Caki2 (cell line): ENCODE results near the gene FLT4. TPM values are rescaled to one million over a fixed set of nuclear protein-coding genes. Genes with fewer than 3 reads are reported as not detected.
"Not testable (repeated sequence)": the region's sequence is repeated elsewhere in the genome, so short reads cannot be mapped to it uniquely, and the experiment has no call there.

Source experiments
- DNase-seq: peaks from one replicate; pipeline ENCODE4 v3.0.0-alpha.2; 2015; ENCODE audit warnings: low read depth
- in situ Hi-C: cut with HindIII; loops from 2 replicates; pipeline ENCODE4 v1.10.0; 2016; ENCODE audit warnings: low sequenced_read_pairs, low pct_unique_long_range_greater_than_20kb, mixed read lengths
- total RNA-seq: library from RNA; depleted of rRNA; stranded (reverse); fragments of >200 nt; shearing (Covaris generic); gene quantifications from 2 replicates; pipeline ENCODE4 v1.2.3, GENCODE V29; 2014; ENCODE audit warnings: low replicate concordance; rRNA removed

The FLT4 gene
- total RNA-seq: 2.3 TPM in 1 of 2 replicates, not detected in the other

DNA sequence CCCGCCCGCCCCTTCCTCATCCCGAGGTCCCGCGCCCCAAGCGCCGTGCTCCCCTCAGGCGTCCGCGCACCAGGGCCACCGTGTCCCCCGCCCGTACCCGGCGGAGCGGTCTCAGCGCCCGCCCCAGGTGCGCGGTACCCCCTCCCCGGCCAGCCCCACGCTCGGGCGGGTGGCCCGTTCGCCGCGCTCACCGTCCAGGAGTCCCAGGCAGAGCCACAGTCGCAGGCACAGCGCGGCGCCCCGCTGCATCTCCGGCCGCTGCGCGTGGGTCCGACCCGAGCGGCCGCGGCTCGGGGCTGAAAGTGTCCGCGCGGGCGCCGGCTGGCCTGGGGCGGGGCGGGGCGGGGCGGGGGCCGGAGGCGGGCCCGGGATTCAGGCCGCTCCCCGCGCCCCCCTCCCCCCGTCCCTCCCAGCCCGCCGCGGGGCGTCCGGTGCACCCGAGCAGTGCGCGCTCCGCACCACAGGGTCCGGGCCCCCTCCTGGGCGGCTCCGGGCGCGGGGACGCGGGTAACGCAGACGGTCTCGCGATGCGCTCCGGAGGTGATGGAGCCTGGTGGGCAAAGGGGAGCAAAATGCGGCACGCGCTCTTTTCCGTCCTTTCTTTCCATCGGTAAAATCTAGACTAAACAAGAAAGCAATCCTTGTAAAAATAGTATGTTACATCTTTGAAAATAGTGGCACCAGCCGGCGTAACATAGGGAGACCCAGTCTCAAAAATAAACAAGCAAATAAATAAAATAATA, at the start of gene FLT4:
TSS of gene FLT4 (minus strand) at position 304 of the 743 bp plus-strand sequence. CDS start at position 249, 55 bp downstream.
- in situ Hi-C loops: no loop called here
- DNase-seq: no peak

- in situ Hi-C loops: no loop called here
Measured at GRCh38 chr5:180699042-180699441, 49.6 kb upstream of the FLT4 start.

GRCh38 chr5:180696116-180696515, 46.7 kb upstream of the FLT4 start:
- DNase-seq: no peak
- in situ Hi-C loops: no loop called here

More at GRCh38 chr5:180699042-180699441, 49.6 kb upstream of the FLT4 start:
- DNase-seq: no peak

DNA sequence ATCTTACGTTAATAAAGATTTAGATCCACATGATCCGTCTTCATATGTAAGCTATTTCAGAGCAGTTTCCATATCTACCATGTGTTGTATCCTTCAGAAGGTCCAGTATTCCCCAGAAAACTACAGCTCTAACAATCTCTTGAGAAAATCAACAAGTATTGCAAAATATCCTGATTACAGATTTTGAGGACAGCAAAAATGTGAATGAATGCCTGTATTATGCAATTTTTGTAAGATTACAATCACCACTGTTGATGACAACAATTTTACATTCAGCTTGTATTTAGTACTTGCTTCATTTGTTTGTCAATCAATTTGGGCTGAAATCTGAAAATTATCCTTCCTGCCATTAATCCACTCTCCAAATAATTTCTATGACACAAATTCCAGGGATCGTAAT, 43.0 kb upstream of the FLT4 start:
- no peak for DNase-seq
- in situ Hi-C loops: no loop called here

DNA sequence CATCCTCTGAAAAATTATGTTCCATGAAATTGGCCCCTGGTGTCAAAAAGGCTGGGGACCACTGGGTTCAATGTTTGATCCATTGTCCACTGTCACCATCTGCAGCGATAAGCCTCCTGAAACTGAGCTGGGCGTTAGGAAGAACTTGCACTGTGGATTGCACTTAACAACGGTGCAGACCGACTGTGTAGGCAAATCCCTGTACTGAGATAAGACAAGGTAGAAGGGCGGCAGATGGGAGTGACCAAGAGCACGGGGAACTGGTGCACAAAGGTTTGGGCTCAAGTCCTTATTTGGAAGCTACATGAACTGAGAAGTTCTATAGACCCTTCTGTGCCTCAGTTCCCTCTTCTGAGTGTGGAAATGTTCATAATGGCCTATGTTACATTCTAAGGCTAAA, 41.6 kb upstream of the FLT4 start:
- in situ Hi-C loops: no loop called here

DNA sequence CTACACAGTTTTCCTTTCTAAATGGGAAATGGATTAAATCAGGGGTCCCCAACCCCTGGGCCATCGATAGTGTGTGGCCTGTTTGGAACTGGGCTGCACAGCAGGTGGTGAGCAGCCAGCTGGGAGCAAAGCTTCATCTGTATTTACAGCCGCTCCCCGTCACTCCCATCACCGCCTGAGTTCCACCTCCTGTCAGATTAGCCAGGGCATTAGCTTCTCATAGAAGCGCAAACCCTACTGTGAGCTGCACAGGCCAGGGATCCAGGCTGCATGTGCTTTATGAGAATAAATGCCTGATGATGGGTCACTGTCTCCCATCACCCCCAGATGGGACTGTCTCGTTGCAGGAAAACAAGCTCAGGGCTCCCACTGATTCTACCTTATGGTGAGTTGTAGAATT, 41.2 kb upstream of the FLT4 start:
- DNase-seq: no peak

More for the DNA sequence above, 41.6 kb upstream of the FLT4 start:
- DNase-seq: no peak

DNA sequence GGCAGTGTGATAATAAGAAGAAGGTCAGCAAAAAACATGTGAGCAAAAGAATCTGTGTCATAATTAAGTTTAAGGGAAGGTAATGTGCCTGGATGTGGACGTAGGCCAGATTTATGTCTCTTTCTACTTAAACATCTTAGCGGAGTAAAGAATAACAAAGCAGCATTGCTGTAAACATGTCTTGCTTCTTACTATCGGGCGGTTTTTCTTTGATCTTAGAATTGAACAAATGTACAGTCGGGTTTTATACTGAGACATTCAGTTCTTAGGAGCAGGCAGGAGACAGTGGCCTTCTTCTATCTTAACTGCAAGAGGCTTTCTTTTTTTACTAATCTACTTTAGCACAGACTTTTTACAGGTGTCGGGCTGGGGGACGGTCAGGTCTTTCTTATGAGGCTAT, 40.4 kb upstream of the FLT4 start:
- no peak for DNase-seq
- in situ Hi-C loops: no loop called here

More for the DNA sequence above, 41.2 kb upstream of the FLT4 start:
- in situ Hi-C loops: no loop called here

GRCh38 chr5:180689071-180689694, 39.8 kb upstream of the FLT4 start:
- no peak for DNase-seq
- in situ Hi-C loops: no loop called here

DNA sequence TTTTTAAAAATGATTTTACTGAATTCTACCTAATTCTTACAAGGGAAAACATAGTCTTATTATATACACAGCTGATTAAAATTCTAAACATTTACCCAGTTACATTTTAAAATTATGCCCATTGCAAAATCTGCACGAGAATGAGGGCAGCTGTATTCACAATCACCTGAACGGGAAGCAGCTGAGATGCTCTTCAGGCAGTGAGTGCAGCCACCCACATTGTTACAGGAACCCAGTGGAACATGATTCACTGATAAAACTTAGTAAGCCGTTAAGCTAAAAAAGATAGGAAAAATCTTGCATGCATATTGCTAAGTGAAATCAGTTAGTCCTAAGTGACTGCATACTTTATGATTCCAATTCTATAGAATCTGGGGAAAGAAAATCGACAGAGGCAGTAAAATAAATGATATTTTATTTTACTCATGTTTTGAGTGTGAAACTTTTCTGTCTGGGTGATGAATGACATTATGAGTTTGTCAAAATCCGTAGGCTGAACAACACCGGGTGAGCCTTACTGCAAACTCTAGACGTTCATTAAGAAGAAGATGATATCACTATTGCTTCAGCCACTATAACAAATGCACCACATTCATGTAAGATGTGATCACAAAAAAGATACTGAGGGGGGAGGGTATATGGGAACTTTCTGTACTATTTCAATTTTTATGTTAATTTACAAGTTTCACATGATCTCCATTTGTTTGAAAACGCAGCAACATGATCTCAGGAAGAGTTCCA, 39.1 kb upstream of the FLT4 start:
- in situ Hi-C loops: no loop called here
- DNase-seq: no peak

GRCh38 chr5:180686799-180687198, 37.4 kb upstream of the FLT4 start:
- DNase-seq, in situ Hi-C loops: not testable (repeated sequence)

- no peak for DNase-seq
- in situ Hi-C loops: no loop called here
Measured at GRCh38 chr5:180684623-180685161, 35.3 kb upstream of the FLT4 start.

- in situ Hi-C loops: no loop called here
Measured at GRCh38 chr5:180683220-180683922, 34.0 kb upstream of the FLT4 start.

GRCh38 chr5:180682560-180682959, 33.2 kb upstream of the FLT4 start:
- DNase-seq: no peak
- in situ Hi-C loops: no loop called here

More at GRCh38 chr5:180683220-180683922, 34.0 kb upstream of the FLT4 start:
- no peak for DNase-seq

DNA sequence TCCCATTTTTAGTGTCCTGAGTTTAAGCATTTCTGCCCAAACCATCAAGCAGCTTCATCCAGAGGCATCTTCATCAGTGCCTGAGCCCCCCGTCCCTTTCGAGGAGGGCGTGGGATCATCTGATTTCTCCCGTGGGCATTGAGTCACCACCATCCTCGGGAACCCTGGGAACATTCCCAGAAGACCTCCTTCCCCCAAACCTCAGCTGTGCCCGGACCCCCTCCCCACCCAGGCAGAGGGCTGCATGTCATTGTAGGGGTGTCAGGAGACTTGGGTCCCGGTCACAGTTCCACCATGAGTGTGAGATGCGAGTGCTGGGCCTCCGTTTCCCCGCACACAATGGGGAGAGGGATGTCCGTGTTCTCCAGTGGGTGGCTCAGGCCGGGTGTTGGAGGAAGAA, 32.6 kb upstream of the FLT4 start:
- in situ Hi-C loops, DNase-seq: not testable (repeated sequence)

- DNase-seq, in situ Hi-C loops: not testable (repeated sequence)
Measured at GRCh38 chr5:180678319-180678718, 28.9 kb upstream of the FLT4 start.

DNA sequence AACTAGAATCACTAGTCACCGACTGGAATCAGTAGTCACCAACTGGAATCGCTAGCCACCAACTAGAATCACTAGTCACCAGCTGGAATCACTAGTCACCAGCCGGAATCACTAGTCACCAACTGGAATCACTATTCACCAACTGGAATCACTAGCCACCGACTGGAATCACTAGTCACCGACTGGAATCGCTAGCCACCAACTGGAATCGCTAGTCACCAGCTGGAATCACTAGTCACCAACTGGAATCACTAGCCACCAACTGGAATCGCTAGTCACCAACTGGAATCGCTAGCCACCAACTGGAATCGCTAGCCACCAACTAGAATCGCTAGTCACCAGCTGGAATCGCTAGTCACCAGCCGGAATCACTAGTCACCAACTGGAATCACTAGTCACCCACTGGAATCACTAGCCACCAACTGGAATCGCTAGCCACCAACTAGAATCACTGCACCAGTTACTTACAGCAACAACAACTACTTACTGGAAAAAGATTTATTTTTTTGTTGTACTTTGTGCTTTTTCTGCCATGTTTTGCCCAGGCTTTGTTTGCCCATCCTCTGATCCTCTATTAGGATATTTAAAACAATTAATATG, 25.7 kb upstream of the FLT4 start:
- in situ Hi-C loops: no loop called here
- no peak for DNase-seq

DNA sequence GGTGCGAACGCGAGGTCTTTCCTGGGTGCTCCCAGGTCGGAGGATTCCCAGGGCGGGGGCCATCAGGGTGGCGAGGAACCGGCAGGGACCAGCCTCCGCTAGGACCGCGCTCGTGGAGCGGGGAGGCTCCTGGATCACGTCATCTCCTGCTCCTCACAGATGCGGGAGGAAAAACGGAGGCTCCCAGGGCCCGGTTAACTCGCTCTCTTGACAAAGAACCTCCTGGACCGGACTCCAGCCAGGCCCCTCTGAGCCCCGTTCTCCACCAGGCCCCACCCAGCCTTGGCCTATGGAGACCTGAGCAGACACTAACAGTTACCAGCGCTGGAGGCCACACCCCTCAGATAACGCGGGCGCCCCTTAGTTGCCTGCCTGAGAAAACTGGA, 24.7 kb upstream of the FLT4 start:
- in situ Hi-C loops: not testable (repeated sequence)

More for the DNA sequence above, 24.7 kb upstream of the FLT4 start:
- not testable (repeated sequence) for DNase-seq
